H9 (cell line): ENCODE results near the gene EIF3K. TPM values are rescaled to one million over a fixed set of nuclear protein-coding genes. Genes with fewer than 3 reads are reported as not detected.

ENCODE experiments used
- DNase-seq: peaks from one replicate; pipeline ENCODE4 v3.0.0-alpha.2; 2017
- H2AFZ ChIP-seq: one replicate; pipeline ENCODE4 v1.6.1; 2013; ENCODE audit warnings: mild to moderate bottlenecking, low read length, control low read depth, moderate library complexity
- H2AK5ac ChIP-seq: 2 replicates; pipeline ENCODE4 v1.6.1; 2013; ENCODE audit warnings: low read length, control low read depth, mixed read lengths; ENCODE audit not compliant: insufficient read length
- H2BK120ac ChIP-seq: one replicate; pipeline ENCODE4 v1.6.1; 2013; ENCODE audit warnings: low read depth, mild to moderate bottlenecking, low read length, control low read depth, inconsistent platforms; ENCODE audit not compliant: poor library complexity, severe bottlenecking
- H2BK12ac ChIP-seq: 2 replicates; pipeline ENCODE4 v1.6.1; 2013; ENCODE audit warnings: low read length, control low read depth, mixed read lengths, low read depth; ENCODE audit not compliant: insufficient read length
- H2BK15ac ChIP-seq: 2 replicates; pipeline ENCODE4 v1.6.1; 2013; ENCODE audit warnings: low read depth, low read length, control low read depth
- H2BK20ac ChIP-seq: one replicate; pipeline ENCODE4 v1.6.1; 2013; ENCODE audit warnings: low read depth, mild to moderate bottlenecking, low read length, control low read depth, inconsistent platforms; ENCODE audit not compliant: poor library complexity, severe bottlenecking
- H2BK5ac ChIP-seq: 2 replicates; pipeline ENCODE4 v1.6.1; 2013; ENCODE audit warnings: low read length, control low read depth, mixed read lengths; ENCODE audit not compliant: insufficient read length
- H3K14ac ChIP-seq: 2 replicates; pipeline ENCODE4 v1.6.1; 2013; ENCODE audit warnings: low read length, control low read depth; ENCODE audit not compliant: insufficient read depth
- H3K18ac ChIP-seq: 2 replicates; pipeline ENCODE4 v1.6.1; 2013; ENCODE audit warnings: low read depth, mild to moderate bottlenecking, mixed read lengths, low read length, control low read depth; ENCODE audit not compliant: insufficient read length
- H3K23ac ChIP-seq: 2 replicates; pipeline ENCODE4 v1.6.1; 2013; ENCODE audit warnings: low read length, control low read depth, mixed read lengths, low read depth; ENCODE audit not compliant: insufficient read length
- H3K23me2 ChIP-seq: 2 replicates; pipeline ENCODE4 v1.6.1; 2013; ENCODE audit warnings: low read depth, mild to moderate bottlenecking, mixed read lengths, low read length, control low read depth; ENCODE audit not compliant: insufficient read length, poor library complexity, severe bottlenecking
- H3K27ac ChIP-seq: 2 replicates; pipeline ENCODE4 v1.5.1; 2013; ENCODE audit warnings: low read length, control low read depth, mixed read lengths, low read depth; ENCODE audit not compliant: insufficient read length
- H3K27me3 ChIP-seq: 2 replicates; pipeline ENCODE4 v1.6.1; 2013; ENCODE audit warnings: low read length, control low read depth, inconsistent platforms; ENCODE audit not compliant: insufficient read depth
- H3K4ac ChIP-seq: 2 replicates; pipeline ENCODE4 v1.6.1; 2013; ENCODE audit warnings: low read depth, mild to moderate bottlenecking, control low read depth, inconsistent platforms, low read length, moderate library complexity
- H3K4me1 ChIP-seq: 2 replicates; pipeline ENCODE4 v1.6.1; 2013; ENCODE audit warnings: low read length, control low read depth, inconsistent platforms; ENCODE audit not compliant: insufficient read depth
- H3K4me2 ChIP-seq: 2 replicates; pipeline ENCODE4 v1.6.1; 2013; ENCODE audit warnings: low read length, control low read depth, mixed read lengths; ENCODE audit not compliant: insufficient read length, insufficient read depth
- H3K56ac ChIP-seq: 2 replicates; pipeline ENCODE4 v1.6.1; 2013; ENCODE audit warnings: low read depth, mild to moderate bottlenecking, mixed read lengths, low read length, control low read depth; ENCODE audit not compliant: insufficient read length
- H3K79me1 ChIP-seq: 2 replicates; pipeline ENCODE4 v1.6.1; 2013; ENCODE audit warnings: low read depth, mild to moderate bottlenecking, moderate library complexity, low read length, control low read depth, inconsistent platforms; ENCODE audit not compliant: insufficient read depth, poor library complexity, severe bottlenecking
- H3K79me2 ChIP-seq: 2 replicates; pipeline ENCODE4 v1.6.1; 2013; ENCODE audit warnings: low read length, control low read depth, inconsistent platforms; ENCODE audit not compliant: insufficient read depth
- H3K9ac ChIP-seq: 2 replicates; pipeline ENCODE4 v1.6.1; 2013; ENCODE audit warnings: low read length, control low read depth, mixed read lengths; ENCODE audit not compliant: insufficient read length; ENCODE audit errors: extremely low read depth
- H3K9me3 ChIP-seq: one replicate; pipeline ENCODE4 v1.6.1; 2013; ENCODE audit warnings: low read depth, low read length, inconsistent platforms; ENCODE audit not compliant: control insufficient read depth
- H3T11ph ChIP-seq: one replicate; pipeline ENCODE4 v1.6.1; 2013; ENCODE audit warnings: mild to moderate bottlenecking, low read length, control low read depth, inconsistent platforms
- H4K20me1 ChIP-seq: one replicate; pipeline ENCODE4 v1.6.1; 2013; ENCODE audit not compliant: control insufficient read depth, insufficient read length, insufficient read depth
- H4K5ac ChIP-seq: 2 replicates; pipeline ENCODE4 v1.6.1; 2013; ENCODE audit warnings: low read depth, mild to moderate bottlenecking, mixed read lengths, low read length, control low read depth; ENCODE audit not compliant: insufficient read length
- H4K8ac ChIP-seq: replicated peaks from 2 replicates; pipeline ENCODE4 v1.6.1; 2013; ENCODE audit warnings: low read length, control low read depth, mixed read lengths, low read depth; ENCODE audit not compliant: insufficient read length
- H4K91ac ChIP-seq: 2 replicates; pipeline ENCODE4 v1.6.1; 2013; ENCODE audit warnings: low read depth, mild to moderate bottlenecking, moderate library complexity, mixed read lengths, low read length, control low read depth; ENCODE audit not compliant: insufficient read length
- H3K27ac Mint-ChIP-seq, 3 experiments: 2 replicates in 2 of 3; 3 replicates in 1 of 3; pipeline ENCODE4 v1.8.0; 2020 to 2021; ENCODE audit warnings: mixed read lengths in 3 of 3, mild to moderate bottlenecking in 1 of 3, moderate library complexity in 1 of 3
- H3K27me3 Mint-ChIP-seq: 2 replicates; pipeline ENCODE4 v1.8.0; 2021; ENCODE audit warnings: low read depth, mild to moderate bottlenecking, moderate library complexity, mixed read lengths
- H3K36me3 Mint-ChIP-seq, 3 experiments: 2 replicates in 2 of 3; 3 replicates in 1 of 3; pipeline ENCODE4 v1.8.0; 2020 to 2021; ENCODE audit warnings: low read depth in 3 of 3, mixed read lengths in 3 of 3; ENCODE audit not compliant: insufficient read depth in 1 of 3
- H3K4me1 Mint-ChIP-seq, 2 experiments: 2 replicates each; pipeline ENCODE4 v1.8.0; 2020; ENCODE audit warnings: mixed read lengths in 2 of 2
- H3K4me3 Mint-ChIP-seq, 2 experiments: 2 replicates in 1 of 2; 3 replicates in 1 of 2; pipeline ENCODE4 v1.8.0; 2020 to 2021; ENCODE audit warnings: mild to moderate bottlenecking in 2 of 2, mixed read lengths in 2 of 2, moderate library complexity in 1 of 2
- H3K9me3 Mint-ChIP-seq, 2 experiments: 2 replicates in 1 of 2; 3 replicates in 1 of 2; pipeline ENCODE4 v1.8.0; 2020; ENCODE audit warnings: mild to moderate bottlenecking in 2 of 2, mixed read lengths in 2 of 2, moderate library complexity in 1 of 2
- WGBS: extraction: QIAGEN DNeasy Blood & Tissue Kit; methylation state at CpG from one replicate; pipeline ENCODE4 v1.1.7; 2013; ENCODE audit warnings: missing lambda C conversion rate, low lambda C conversion rate, mixed read lengths; ENCODE audit not compliant: insufficient read length; ENCODE audit errors: extremely low coverage; 5-methylcytosine and 5-hydroxymethylcytosine counted together
- total RNA-seq: library from RNA; stranded (reverse); gene quantifications from 2 replicates; pipeline ENCODE4 v1.2.1, GENCODE V29; 2021
- TF ChIP-seq, protein P1 (sequence below): fragments of 200-600 bp; sonication (generic); conservative IDR thresholded peaks from 3 replicates; pipeline ENCODE4 v1.8.0; 2021; ENCODE audit warnings: antibody characterized with exemption, mild to moderate bottlenecking

Gene EIF3K
- total RNA-seq, 1 experiment from 2014 or later, result 345 TPM

DNA sequence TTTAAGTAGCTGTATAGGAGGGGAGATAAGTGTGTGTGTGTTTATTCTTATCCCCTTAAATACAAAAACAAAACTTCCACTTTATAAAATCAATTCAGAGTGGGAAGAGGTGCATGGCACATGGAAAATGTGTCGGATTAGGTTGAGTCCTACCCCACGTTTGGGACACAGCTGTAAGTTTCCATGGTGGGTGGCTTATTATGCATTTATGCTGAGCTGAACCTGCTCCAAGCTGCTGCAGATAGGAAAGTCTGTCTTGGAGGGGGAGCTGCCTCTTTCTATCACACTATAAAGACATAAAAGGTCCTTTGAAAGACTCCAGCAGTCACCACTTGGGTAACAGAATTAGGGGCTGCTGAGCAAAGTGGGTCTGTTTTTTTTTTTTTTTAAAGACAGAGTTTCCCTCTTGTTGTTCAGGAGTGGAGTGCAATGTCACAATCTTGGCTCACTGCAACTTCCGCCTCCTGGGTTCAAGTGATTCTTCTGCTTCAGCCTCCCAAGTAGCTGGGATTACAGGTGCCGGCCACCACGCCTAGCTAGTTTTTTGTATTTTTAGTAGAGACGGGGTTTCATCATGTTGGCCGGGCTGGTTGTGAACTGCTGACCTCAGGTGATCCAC, 43.7 kb downstream of the EIF3K start:
- Histone ChIP-seq H2AK5ac (no peak overlapping the region), H3K4me2 (no peak overlapping the region), H2BK5ac (no peak overlapping the region), H3K27ac (no peak overlapping the region), H3K79me2 (peaks cover 43% of the 10 kb centered on the region), H3K56ac (no peak overlapping the region), H3K14ac (no peak overlapping the region), H3K18ac (no peak overlapping the region), H2AFZ (no peak overlapping the region), H2BK15ac (no peak overlapping the region), H3K4me1 (peaks cover 43% of the 10 kb centered on the region), H4K8ac (no peak overlapping the region), H3K4ac (no peak overlapping the region), H3K23me2 (no peaks in the 10 kb centered on the region), H4K20me1 (no peaks in the 10 kb centered on the region), H2BK12ac (no peak overlapping the region), H3K9me3 (no peaks in the 10 kb centered on the region), H2BK120ac (no peak overlapping the region), H4K91ac (no peak overlapping the region), H2BK20ac (no peak overlapping the region), H3K9ac (no peak overlapping the region), H4K5ac (no peak overlapping the region), H3K79me1 (no peaks in the 10 kb centered on the region), H3K27me3 (no peaks in the 10 kb centered on the region), H3T11ph (no peak overlapping the region), H3K23ac (no peak overlapping the region)
- DNase-seq, result no peak
- H3K4me1 Mint-ChIP-seq, result peaks cover 79 to 83% of the 10 kb centered on the region in 2 experiments
- H3K36me3 Mint-ChIP-seq, result peaks cover 6 to 8% (median 7%) of the 10 kb centered on the region in 3 experiments; a peak in 6 of 7 replicates
- TF ChIP-seq, protein P1, sequence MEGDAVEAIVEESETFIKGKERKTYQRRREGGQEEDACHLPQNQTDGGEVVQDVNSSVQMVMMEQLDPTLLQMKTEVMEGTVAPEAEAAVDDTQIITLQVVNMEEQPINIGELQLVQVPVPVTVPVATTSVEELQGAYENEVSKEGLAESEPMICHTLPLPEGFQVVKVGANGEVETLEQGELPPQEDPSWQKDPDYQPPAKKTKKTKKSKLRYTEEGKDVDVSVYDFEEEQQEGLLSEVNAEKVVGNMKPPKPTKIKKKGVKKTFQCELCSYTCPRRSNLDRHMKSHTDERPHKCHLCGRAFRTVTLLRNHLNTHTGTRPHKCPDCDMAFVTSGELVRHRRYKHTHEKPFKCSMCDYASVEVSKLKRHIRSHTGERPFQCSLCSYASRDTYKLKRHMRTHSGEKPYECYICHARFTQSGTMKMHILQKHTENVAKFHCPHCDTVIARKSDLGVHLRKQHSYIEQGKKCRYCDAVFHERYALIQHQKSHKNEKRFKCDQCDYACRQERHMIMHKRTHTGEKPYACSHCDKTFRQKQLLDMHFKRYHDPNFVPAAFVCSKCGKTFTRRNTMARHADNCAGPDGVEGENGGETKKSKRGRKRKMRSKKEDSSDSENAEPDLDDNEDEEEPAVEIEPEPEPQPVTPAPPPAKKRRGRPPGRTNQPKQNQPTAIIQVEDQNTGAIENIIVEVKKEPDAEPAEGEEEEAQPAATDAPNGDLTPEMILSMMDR, result no peak
- H3K4me3 Mint-ChIP-seq, result no peak overlapping the region
- H3K27ac Mint-ChIP-seq, result peak overlapping the region; percentile 73 to 84 (median 84); a peak in 5 of 7 replicates
- no peaks in the 10 kb centered on the region for H3K27me3 Mint-ChIP-seq
- H3K9me3 Mint-ChIP-seq, result no peaks in the 10 kb centered on the region
- no CpG with 5 or more reads among the region's 7 CpGs for WGBS
